Activated CD8-positive, alpha-beta memory T cell treated with anti-CD3 and anti-CD28 coated beads for 1 hour (primary cell): ENCODE data around the gene USP40.

ENCODE experiments used
- DNase-seq, 2 donors: peaks; one replicate each; pipeline ENCODE4 v3.0.0-alpha.2; 2020; ENCODE audit warnings: low read depth in 1 of 2; ENCODE audit errors: extremely low read depth in 1 of 2

Gene USP40

GRCh38 chr2:233498126-233498525 is 68.5 kb downstream of the USP40 start:
- DNase-seq = no peak

DNA sequence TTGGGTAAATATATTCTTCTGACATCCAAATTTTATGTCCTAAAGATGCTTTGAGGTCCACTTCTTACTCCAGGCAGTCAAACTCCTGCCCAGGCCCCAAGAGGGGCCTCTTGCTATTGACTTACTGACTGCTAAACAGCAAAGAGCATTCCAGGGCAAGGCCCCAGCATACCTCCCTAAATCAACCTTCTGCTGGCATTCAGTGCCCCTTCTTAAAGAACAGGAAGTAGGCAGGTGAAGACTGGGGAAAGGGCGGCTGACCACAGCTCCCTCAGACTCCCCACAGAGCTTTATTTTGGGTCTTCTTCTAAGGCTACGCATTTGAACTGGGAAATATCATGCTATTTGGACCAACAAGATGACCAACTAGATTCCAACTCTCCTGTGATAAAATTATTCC is 68.9 kb downstream of the USP40 start:
- DNase-seq = no peak

GRCh38 chr2:233495503-233496496 is 70.8 kb downstream of the USP40 start:
- DNase-seq = no peak

DNA sequence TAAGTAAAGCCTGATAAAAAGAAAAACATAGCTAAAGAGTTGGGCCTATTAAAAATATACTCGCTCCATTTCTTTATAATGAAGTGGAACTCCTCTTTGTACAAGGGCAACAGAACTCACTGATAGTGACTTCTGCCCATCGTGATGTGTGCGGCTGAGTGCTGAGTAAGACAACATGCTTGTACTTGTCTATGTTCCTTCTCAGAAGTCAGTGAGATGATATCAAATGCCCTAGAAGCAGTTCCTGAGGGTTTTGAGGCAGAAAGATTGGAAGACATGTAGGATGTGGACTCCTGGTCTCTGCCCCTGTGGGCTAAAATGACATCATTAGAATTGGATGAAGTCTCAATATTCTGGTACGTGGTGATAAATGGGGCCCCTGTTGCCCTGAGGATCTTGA is 73.8 kb downstream of the USP40 start:
- DNase-seq = no peak

DNA sequence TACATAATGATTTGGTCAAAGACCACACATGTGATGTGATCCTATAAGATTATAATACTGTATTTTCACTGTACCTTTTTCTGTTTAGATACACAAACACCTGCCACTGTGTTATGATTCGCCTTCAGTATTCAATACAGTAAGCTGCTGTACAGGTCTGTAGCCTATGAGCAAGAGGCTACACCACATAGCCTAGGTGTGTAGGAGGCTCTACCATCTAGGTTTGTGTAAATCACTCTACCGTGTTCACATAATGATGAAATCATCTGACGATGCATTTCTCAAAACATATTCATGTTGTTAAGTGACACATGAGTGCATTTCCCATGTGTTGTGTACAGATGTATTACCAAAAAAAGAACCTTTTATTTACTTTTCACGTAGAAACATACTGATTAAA is 74.5 kb downstream of the USP40 start:
- DNase-seq = no peak

GRCh38 chr2:233491326-233491725 is 75.3 kb downstream of the USP40 start:
- DNase-seq = no peak

DNA sequence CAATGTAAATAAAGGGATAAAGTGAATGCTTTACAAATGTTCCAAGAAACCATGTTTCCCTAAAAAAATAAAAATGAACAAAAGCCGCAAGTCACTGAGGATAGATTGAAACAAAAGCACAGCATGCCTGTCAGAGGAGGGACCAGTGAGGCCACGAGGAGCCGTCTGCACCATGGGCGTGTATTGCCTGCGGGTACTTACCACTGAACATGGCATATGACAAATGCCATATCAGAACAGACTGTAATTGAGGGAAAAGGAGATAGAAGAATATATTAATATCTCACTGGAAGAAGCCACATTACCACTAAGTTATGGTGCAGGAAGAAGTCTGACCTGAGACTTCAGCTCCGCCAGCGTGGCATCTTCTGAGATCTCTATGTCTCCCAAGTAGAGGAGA is 75.8 kb downstream of the USP40 start:
- no peak for DNase-seq

DNA sequence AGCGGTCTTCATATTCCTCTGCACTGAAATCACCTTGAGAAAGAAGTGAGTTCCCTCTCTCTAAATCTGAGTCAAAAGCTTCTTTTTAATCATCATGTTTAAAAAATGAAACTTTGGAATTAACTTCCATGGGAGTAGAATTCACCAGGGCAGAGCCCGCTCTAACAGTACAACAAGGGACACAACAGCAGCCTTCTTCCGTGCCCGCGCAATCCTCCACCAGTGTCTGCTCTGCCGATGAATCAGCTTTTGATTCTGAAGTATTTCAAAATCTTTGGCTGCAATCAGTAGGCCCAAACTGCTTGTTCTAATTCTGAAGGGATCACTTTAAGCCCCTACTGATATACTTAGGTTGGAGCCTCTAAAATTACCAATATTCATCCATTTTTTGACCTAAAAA is 76.9 kb downstream of the USP40 start:
- no peak for DNase-seq

GRCh38 chr2:233489143-233489542 is 77.4 kb downstream of the USP40 start:
- DNase-seq = no peak

DNA sequence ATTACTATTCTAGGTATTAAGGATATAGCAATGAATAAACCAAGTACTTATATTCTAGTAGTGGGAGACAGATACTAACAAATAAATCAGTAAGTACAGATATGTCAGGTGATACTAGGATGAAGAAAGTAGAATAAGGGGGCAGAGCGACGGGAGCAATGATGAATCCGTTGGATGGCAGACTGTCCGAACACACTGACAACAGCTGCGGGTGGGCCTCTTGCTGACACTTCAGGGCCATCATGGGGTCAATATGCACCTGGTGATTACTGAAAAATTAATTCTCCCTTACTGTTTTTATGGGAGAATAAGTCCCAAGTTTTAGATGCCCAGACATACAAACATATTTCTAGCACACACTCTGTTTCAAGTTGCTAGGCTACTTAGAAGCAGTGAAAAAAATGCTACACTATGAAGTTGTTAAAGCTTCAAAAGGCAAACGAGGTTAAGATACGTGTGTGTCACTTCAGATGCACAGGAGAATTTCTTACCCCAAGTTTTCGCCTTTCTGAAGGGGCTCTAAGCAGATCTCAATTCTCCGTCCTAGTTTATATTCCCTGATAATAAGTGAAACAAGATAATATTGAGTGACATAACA is 78.7 kb downstream of the USP40 start:
- DNase-seq = no peak

GRCh38 chr2:233486778-233487552 is 79.6 kb downstream of the USP40 start:
- DNase-seq = no peak

- DNase-seq = no peak
These were observed 80.2 kb downstream of the USP40 start for GRCh38 chr2:233486357-233486756.

GRCh38 chr2:233485726-233486125 is 80.9 kb downstream of the USP40 start:
- DNase-seq = no peak

GRCh38 chr2:233482616-233483015 is 84.0 kb downstream of the USP40 start:
- no peak for DNase-seq

DNA sequence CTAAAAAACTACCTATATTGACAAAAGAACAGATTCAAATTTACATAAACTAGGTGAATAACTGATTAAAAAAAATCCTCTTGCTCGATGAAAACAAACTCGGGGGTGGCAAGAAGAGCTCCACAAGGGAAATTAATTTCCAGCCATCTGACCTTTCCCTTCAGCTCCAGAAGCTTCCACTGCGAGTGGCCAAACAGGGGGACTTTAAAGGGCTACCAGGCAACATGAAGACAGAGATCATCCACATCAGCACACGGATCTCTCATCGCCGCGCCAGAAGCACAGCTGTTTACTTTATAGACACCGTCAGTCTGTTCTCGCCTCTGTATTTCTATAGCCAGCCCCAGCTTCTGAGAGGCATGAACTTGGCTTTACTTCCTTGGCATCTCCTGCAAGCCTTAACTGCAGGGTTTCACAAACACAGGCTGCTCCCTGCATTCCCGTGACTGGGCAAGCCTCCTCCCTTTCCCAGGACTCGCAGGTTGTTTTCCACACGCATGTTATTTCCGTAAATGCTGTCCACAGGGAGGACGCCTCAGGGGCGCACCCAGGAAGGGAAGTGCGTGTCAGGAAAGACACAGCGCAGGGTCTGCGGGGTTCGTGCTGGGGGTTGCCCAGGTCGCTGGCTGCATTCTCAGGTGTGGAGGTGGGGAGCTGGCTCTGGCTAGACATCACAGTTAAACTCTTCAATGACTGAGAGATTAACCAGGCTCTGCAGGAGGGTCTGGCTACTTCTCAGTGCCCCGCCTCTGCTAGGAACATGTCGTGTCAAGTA is 85.0 kb downstream of the USP40 start:
- no peak for DNase-seq

- DNase-seq = no peak
These were observed 85.9 kb downstream of the USP40 start for GRCh38 chr2:233480490-233481202.

DNA sequence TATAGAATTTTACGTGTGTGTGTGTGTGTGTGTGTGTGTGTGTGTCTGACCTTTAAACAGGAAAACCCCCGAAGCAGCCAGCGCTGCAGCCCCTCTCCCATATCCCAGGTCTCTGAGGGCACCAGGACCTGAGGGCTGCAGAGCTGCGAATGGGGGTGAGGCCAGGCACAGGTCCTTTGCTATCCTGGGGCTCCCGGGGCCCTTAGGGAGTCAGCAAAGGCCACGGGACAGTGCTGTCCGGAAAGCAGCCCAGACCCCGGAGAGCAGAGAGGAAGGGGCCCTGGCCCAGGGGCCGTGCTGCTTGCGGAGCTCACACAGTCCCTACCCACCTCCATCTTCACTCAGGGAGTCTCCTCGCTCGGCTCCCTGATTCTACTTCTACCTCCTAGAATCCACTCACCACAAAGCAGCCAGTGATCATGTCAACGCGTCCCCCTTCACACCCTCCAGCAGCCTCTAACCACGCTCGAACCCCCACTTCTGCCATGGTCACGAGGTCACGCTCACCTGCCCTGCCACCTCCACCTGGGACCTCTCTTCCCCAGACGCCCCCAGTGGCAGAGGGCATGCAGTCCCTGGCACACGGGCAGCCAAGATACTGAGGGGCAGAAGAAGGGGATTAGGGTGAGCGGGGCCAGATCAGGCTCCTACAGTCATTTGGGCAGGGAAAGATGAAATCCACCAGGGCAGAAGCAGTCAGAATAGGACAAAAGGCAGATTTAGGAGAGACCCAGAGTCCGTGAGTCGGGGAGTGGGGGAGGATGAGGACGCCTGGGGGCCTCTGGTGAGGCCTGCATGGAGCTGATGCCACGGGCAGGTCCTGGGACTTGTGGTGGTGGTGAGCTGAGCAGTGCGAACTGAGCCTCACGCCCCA is 86.7 kb downstream of the USP40 start:
- no peak for DNase-seq

DNA sequence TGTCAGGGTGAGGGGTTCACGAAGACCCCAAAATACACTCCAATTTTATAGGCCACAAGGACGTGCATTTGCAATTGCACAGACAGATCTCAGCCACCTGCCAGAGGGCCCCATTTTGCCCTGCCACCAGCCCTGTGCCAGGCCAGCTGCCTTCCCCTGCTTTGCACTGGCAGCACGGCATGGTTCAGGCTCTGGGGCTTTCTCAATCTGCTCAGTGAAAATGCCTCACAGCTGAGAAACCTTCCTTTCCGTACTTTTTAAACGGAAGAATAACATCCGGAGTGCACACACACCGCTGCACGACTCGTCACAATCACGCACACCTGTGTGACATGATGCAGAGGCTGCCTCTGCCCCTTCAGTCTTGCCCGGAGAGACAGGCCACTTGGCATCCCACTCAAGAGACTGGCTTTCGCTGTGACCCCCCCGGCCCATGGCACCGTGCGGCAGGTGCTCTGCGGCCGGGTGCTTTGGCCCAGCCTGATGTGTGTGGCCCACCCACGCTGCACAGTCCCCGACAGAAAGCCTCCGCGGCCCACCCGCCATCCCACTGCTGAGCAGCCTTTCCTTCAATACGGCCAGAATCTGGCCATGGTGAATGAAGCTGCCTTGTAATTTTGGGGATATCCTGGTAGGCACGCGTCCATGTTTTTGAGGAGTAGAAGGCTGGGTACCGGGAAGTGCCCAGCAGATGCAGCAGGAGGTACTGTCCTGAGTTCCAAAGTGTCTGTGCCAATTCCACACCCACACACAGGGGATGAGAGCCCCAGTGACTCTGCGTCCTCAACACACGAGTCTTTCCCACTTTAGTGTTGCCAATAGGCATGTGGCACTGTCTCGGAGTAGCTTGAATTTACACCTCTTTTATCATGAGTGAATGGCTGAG is 88.8 kb downstream of the USP40 start:
- DNase-seq = no peak
